NOMO-1 (cell line): ENCODE measurements around the gene VWA8.
A peak's percentile ranks its signal among the peaks of the same experiment; 100 is the strongest.

Experiments
- DNase-seq, 2 experiments: peaks; one replicate each; lab custom pipeline; 2025; ENCODE audit not compliant: unreplicated experiment in 2 of 2; lab: John Stamatoyannopoulos, UW

The VWA8 gene

DNA sequence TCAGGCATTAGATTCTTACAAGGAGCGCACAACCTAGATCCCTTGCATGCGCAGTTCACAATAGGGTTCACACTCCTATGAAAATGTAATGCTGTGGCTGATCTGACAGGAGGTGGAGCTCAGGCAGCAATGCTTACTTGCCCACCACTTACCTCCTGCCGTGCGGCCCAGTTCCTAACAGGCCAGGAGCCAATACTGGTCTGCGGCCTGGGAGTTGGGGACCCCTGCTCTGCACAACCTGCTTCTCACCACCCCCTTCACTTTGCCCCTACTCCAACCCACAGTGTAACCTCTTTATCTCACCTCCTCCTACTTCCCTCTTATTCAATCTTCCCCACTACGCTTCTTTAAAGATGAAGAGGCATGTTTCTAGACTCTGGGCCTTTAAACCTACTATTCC lies 263.3 kb downstream of the VWA8 start:
- DNase-seq = no peak

- peak in 1 of 2 experiments; percentile 13 for DNase-seq
These were observed 264.5 kb downstream of the VWA8 start for GRCh38 chr13:41696163-41697003.

DNA sequence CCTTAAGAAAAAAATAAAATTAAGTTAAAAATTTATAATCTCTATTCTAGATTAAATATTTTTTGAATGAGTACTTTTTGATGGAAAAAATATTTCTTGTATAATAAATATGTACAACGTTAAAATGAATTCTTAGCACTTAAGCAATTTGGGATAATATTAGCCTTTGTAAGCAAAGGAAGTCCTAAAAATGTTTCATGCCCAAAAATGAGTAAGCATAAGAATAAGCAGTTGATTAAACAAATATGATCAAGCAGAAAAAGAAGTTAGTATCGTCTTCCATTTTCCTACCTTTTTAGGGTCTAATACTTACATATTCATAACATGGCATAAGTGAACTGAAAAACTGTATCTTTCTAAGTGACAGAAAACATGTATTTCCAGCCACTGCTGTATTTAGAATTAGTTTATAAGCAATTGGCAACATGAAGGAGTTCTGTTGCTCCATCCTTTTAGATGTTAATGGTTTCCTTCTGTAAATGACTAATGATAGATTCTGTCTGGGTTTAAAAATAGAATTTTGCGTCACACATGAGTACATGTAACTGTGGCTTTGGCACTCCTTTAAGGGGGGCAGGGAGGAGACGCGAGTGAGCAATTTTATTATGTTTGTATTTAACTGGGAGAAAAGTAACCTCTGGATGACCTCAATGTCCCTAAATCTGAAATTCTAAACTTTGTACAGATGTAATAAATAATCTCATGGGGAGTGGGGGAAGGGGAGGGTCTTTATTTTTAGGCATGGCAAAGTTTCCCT lies 266.2 kb downstream of the VWA8 start:
- peak; percentile 78 to 92 for DNase-seq

GRCh38 chr13:41693434-41693833 lies 267.5 kb downstream of the VWA8 start:
- no peak for DNase-seq

GRCh38 chr13:41691274-41691673 lies 269.6 kb downstream of the VWA8 start:
- DNase-seq = no peak

GRCh38 chr13:41682766-41683165 lies 278.1 kb downstream of the VWA8 start:
- no peak for DNase-seq

- DNase-seq = no peak
These were observed 278.9 kb downstream of the VWA8 start for GRCh38 chr13:41682001-41682400.

DNA sequence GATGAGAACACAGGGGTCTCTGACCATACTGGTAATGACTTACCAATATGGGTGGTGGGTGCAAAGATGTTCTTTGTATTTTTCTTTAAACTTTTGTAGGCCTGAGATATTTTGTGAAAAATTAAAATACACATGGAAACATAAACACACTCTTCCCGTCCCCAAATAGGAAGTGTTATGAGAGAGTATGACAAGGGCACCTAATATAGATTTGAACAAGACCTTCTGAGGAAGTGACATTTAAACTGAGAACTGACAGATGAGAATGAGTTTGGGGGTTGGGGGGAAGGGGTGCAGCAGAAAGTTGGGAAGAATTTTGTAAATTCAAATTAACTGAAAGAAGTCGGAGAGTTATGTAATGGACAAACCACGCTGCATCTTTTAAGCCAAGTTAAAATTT lies 279.3 kb downstream of the VWA8 start:
- peak in 1 of 2 experiments; percentile 30 for DNase-seq

GRCh38 chr13:41680900-41681299 lies 280.0 kb downstream of the VWA8 start:
- DNase-seq = no peak

GRCh38 chr13:41678848-41679247 lies 282.1 kb downstream of the VWA8 start:
- peak in 1 of 2 experiments; percentile 25 for DNase-seq

- no peak for DNase-seq
These were observed 282.7 kb downstream of the VWA8 start for GRCh38 chr13:41678249-41678648.

DNA sequence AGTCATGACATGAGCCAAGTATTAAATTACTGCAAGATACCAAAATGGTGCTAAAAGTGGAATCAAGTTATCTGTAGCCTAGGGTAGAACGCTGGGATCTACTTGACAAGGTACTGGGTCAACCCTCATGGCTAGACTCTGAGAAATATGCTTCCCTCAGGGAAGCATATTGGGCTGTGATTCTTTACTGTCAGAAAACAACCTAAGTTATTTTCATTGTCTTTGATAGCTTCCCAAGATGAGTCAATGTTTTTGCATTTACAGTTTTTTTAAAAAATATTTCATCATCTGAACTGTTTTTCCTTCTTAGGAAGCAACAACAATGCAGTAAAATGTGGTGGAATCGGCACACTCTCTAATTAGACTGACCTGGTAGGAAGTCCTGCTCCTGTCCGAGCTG lies 285.6 kb downstream of the VWA8 start:
- DNase-seq = no peak

DNA sequence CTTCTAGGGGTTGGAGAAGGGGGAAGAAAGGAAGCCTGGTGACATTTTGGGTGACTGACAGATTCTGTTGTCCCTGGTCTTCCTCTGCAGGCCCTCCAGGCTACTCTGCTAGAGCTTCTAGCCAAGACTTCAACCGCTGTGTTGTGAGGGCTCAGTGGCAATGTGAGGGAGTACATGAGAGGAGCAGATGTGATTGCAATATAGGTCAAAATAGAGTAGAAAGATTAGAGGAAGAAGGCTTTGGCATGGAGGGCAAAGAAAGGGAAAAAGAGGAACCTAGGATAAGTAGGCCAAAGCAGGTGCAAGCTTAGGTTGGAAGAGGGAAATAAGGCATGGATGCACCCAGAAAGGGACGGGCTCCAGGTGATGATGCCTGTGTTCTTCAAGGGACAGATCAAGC lies 286.7 kb downstream of the VWA8 start:
- DNase-seq = peak; percentile 6 to 34

DNA sequence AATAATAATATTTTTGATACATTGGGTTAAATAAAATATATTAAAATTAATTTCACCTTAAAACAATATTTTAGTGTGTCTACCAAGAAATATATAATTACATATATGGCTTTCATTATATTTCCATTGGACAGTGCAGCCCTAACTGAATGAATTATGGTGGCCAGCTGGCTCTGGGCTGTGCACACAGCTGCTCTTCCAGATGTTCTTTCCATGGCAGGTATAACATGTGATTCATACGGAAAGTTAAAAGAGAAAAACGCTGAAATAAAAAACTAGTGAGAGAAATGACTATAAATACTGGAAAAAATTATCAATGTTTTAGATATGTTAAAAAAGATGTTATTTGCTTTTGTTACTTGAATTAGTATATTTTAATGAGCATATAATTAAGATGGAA lies 287.3 kb downstream of the VWA8 start:
- DNase-seq = no peak

DNA sequence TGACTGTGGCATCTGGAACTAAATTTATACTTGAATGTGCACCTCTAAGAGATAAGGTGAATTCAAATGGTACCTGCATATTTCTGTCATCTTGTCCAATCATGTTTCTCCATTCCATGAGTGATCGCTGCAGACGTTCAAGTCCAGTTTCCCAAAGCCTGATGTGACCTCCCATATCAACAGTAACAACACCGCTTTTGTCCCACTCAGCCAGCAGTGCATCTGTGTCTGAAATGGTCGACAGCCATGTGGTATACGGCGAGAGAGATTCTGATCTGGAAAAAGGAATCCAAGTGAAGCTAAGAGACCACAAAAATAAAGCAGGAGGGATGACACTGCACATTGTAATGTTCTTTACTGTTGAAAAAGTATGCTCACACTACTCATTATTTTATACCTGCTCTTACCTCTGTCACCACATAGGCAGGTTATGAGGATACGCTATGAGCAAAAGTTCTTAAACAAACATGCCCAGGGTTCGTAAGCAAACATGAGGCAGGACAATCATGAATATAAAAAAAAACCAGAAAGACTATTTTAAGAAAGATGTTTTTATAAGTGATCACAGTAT lies 290.0 kb downstream of the VWA8 start:
- no peak for DNase-seq

GRCh38 chr13:41668130-41668757 lies 292.7 kb downstream of the VWA8 start:
- DNase-seq = peak; percentile 71 to 92

DNA sequence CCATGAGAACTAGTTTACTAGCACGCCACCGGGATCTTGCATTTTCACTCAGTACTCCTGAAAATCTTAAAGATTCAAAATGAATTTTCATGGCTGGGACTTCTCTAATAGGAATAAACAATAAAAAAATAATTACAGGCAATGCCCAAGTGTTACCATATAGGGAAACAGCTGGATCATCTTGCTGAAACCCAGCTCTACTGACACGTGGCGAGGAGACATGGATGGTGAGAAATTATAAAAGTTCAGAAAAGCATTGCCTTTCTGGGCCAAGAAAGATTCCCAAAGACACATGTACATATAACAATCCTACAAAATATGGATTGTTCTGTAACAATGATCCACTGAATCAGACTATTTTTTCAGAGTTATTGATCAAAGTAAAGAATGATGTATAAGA lies 294.3 kb downstream of the VWA8 start:
- DNase-seq = no peak

DNA sequence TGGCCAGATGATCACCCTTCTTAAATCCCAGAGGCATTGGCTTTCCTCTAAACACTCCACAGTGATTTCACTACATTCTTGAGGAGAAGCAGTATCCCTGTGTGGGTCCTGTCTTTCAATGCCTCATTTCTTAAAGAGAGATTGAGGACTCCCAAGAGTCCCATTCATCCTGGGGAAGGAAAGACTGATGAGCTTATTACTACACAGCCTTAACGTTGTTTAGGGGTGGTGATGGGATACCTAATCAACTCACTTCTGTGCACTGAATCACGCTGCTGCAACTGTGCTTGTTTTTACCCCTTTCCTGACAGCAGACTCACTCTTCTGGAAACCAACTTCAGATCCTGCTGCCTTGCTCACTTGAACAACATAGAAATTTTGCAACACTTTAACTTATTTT lies 300.5 kb downstream of the VWA8 start:
- DNase-seq = no peak

GRCh38 chr13:41658057-41658661 lies 302.8 kb downstream of the VWA8 start:
- DNase-seq = no peak

- no peak for DNase-seq
These were observed 304.9 kb downstream of the VWA8 start for GRCh38 chr13:41655997-41656396.

DNA sequence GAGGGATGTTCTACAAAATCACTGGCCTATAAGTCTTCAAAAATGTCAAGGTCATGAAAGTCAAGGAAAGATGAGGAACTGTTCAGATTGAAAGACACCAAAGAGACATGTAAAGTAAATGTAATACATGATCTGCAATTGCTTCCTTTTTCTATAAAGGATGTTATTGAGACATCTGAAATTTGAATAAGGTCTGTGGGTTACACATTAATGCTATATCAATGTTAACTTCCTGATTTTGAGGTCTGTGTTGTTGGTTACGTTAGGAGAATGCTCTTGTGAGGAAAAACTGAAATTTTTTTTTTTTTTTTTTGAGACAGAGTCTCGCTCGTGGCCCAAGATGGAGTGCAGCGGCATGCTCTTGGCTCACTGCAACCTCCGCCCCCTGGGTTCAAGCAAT lies 306.1 kb downstream of the VWA8 start:
- peak; percentile 66 to 96 for DNase-seq
